MCF 10A (cell line): ENCODE measurements around the gene OLIG3. TPM values are rescaled to one million over a fixed set of nuclear protein-coding genes. Genes with fewer than 3 reads are reported as not detected.

Experiments
- BruUV-seq: library from RNA; stranded (reverse); fragments of 400-500 nt; replicated peaks from 2 replicates; lab custom pipeline; 2021; lab: Mats Ljungman, UMichigan
- CTCF ChIA-PET: fragments of 300-600 bp; sonication (Branson Sonifier 250); formaldehyde crosslinking; extraction: SDS; loops from one replicate; lab custom pipeline; 2021; ENCODE audit warnings: antibody characterized with exemption, inconsistent platforms; lab: Yijun Ruan, JAX
- POLR2A ChIA-PET: fragments of 300-600, 350-650 bp; sonication (Branson Sonifier 250); formaldehyde crosslinking; extraction: SDS; loops from one replicate; lab custom pipeline; 2020; ENCODE audit warnings: antibody characterized with exemption, inconsistent platforms; lab: Yijun Ruan, JAX
- DNase-seq: peaks from one replicate; pipeline ENCODE4 v3.0.0-alpha.2; 2018; ENCODE audit not compliant: unreplicated experiment
- H3K27ac Mint-ChIP-seq: one replicate; pipeline ENCODE4 v1.8.0; 2022; ENCODE audit warnings: mild to moderate bottlenecking, low read depth, mixed read lengths; ENCODE audit not compliant: unreplicated experiment
- H3K27me3 Mint-ChIP-seq: one replicate; pipeline ENCODE4 v1.8.0; 2022; ENCODE audit warnings: mixed read lengths; ENCODE audit not compliant: insufficient read depth, unreplicated experiment
- H3K36me3 Mint-ChIP-seq: one replicate; pipeline ENCODE4 v1.8.0; 2022; ENCODE audit warnings: mild to moderate bottlenecking, moderate library complexity, mixed read lengths; ENCODE audit not compliant: insufficient read depth, unreplicated experiment
- H3K4me1 Mint-ChIP-seq: one replicate; pipeline ENCODE4 v1.8.0; 2022; ENCODE audit warnings: mixed read lengths; ENCODE audit not compliant: insufficient read depth, unreplicated experiment
- H3K4me3 Mint-ChIP-seq: one replicate; pipeline ENCODE4 v1.8.0; 2022; ENCODE audit warnings: mild to moderate bottlenecking, moderate library complexity, mixed read lengths; ENCODE audit not compliant: unreplicated experiment
- H3K9me3 Mint-ChIP-seq: one replicate; pipeline ENCODE4 v1.8.0; 2022; ENCODE audit warnings: mixed read lengths; ENCODE audit not compliant: unreplicated experiment
- CTCF ChIP-seq: fragments of 200-600 bp; IDR thresholded peaks from one replicate; pipeline ENCODE4 v1.8.0; 2022; ENCODE audit warnings: antibody characterized with exemption, mild to moderate bottlenecking; ENCODE audit not compliant: unreplicated experiment
- intact Hi-C: fragments of 100-400 bp; cut with micrococcal nuclease; formaldehyde crosslinking; loops from 2 replicates; pipeline ENCODE4 v1.14.1; 2022
- total RNA-seq: library from RNA; stranded (reverse); gene quantifications from 2 replicates; pipeline ENCODE4 v1.2.3, GENCODE V29; 2022

Gene OLIG3
- total RNA-seq, 1 experiment from 2014 or later = not detected

- Mint-ChIP-seq H3K27ac (no peak overlapping the region), H3K9me3 (no peaks in the 10 kb centered on the region), H3K4me1 (no peaks in the 10 kb centered on the region), H3K36me3 (no peaks in the 10 kb centered on the region), H3K27me3 (peaks cover 40% of the 10 kb centered on the region), H3K4me3 (no peak overlapping the region)
- no peak for TF ChIP-seq CTCF
- no peak for DNase-seq
- ChIA-PET CTCF (no interaction called here), POLR2A (no interaction called here)
- no TSS peak for BruUV-seq
- intact Hi-C loops = no loop called here
These were observed 5.8 kb downstream of the OLIG3 start for GRCh38 chr6:137488150-137489045.

DNA sequence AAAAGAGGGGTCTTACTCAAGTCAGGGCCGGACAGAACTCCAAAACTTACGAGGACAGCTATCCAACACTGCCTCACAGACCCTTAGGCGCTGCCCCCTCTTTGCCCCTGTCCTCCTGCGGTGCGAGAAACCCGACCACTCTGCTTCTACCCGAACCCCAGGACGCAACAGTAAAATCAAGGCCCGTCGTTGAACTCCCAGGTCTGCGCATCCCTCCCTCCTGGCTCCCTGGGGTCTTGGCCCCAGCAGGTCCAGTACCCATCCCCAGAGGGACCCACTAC lies 6.4 kb downstream of the OLIG3 start:
- Mint-ChIP-seq H3K27me3 (peaks cover 45% of the 10 kb centered on the region), H3K9me3 (no peaks in the 10 kb centered on the region), H3K4me3 (no peak overlapping the region), H3K4me1 (no peaks in the 10 kb centered on the region), H3K27ac (no peak overlapping the region), H3K36me3 (no peaks in the 10 kb centered on the region)
- CTCF ChIA-PET = no interaction called here
- TF ChIP-seq CTCF = no peak
- POLR2A ChIA-PET = no interaction called here
- no peak for DNase-seq
- intact Hi-C loops = no loop called here
- no TSS peak for BruUV-seq

GRCh38 chr6:137487181-137487868 lies 6.9 kb downstream of the OLIG3 start:
- Mint-ChIP-seq H3K4me3 (no peak overlapping the region), H3K27me3 (peaks cover 48% of the 10 kb centered on the region)
- intact Hi-C loops = no loop called here

More at GRCh38 chr6:137487181-137487868, 6.9 kb downstream of the OLIG3 start:
- TF ChIP-seq CTCF = no peak
- no peak for DNase-seq
- Mint-ChIP-seq H3K4me1 (no peaks in the 10 kb centered on the region), H3K36me3 (no peaks in the 10 kb centered on the region), H3K9me3 (no peaks in the 10 kb centered on the region), H3K27ac (no peak overlapping the region)
- no TSS peak for BruUV-seq
- ChIA-PET POLR2A (no interaction called here), CTCF (no interaction called here)
